Breast epithelium (tissue), 4 donors: ENCODE data around the gene CRP. TPM values are rescaled to one million over a fixed set of nuclear protein-coding genes. Genes with fewer than 3 reads are reported as not detected.
"Not testable (repeated sequence)": the region's sequence is repeated elsewhere in the genome, so short reads cannot be mapped to it uniquely, and the experiment has no call there.

ENCODE experiments used
- DNase-seq, 2 donors: peaks; one replicate each; pipeline ENCODE4 v3.0.0-alpha.2; 2019; ENCODE audit warnings: low spot score in 2 of 2
- H3K27ac ChIP-seq, 2 donors: fragments of 200-600 bp; sonication (generic) in 1 of 2; one replicate each; pipeline ENCODE4 v1.5.1; 2016 to 2019; ENCODE audit warnings: mild to moderate bottlenecking in 1 of 2
- H3K27me3 ChIP-seq, 2 donors: fragments of 200-600 bp; sonication (generic) in 1 of 2; one replicate each; pipeline versions ENCODE4 v1.5.1 to v1.6.0; 2017 to 2019; ENCODE audit warnings: control low read depth in 1 of 2, mild to moderate bottlenecking in 1 of 2
- H3K36me3 ChIP-seq: fragments of 200-600 bp; one replicate; pipeline ENCODE4 v1.5.1; 2019
- H3K4me1 ChIP-seq, 2 donors: fragments of 200-600 bp; sonication (generic); one replicate each; pipeline ENCODE4 v1.5.1; 2016 to 2019; ENCODE audit warnings: control low read depth in 1 of 2
- H3K4me3 ChIP-seq, 3 donors: fragments of 200-600 bp; sonication (generic); 1 replicate in 2 of 3; 2 replicates in 1 of 3; pipeline ENCODE4 v1.5.1; 2016 to 2019; ENCODE audit warnings: mild to moderate bottlenecking in 3 of 3, moderate library complexity in 2 of 3
- H3K9me3 ChIP-seq, 2 donors: fragments of 200-600 bp; sonication (generic) in 1 of 2; one replicate each; pipeline ENCODE4 v1.5.1; 2016 to 2019; ENCODE audit warnings: control low read depth in 1 of 2
- POLR2A ChIP-seq: fragments of 450-650 bp; IDR thresholded peaks from one replicate; pipeline ENCODE4 v1.6.1; 2016; ENCODE audit warnings: antibody characterized with exemption, mild to moderate bottlenecking, moderate library complexity
- POLR2AphosphoS5 ChIP-seq, 3 donors: sonication (generic); formaldehyde crosslinking; IDR thresholded peaks; one replicate each; pipeline ENCODE4 v1.6.1; 2017; ENCODE audit warnings: antibody characterized with exemption in 3 of 3
- intact Hi-C: fragments of 100-400 bp; cut with DNase I; formaldehyde crosslinking; loops from one replicate; pipeline ENCODE4 v1.15.1; 2023; ENCODE audit warnings: low total_unique reads
- total RNA-seq, 3 donors: library from RNA; depleted of rRNA; stranded (reverse); fragments of >200 nt; gene quantifications; one replicate each; pipeline ENCODE4 v1.1.0, GENCODE V29; 2016
- TF ChIP-seq, protein P1 (sequence below), 3 donors: fragments of 450-650 bp; IDR thresholded peaks; one replicate each; pipeline ENCODE4 v1.5.1; 2016 to 2017; ENCODE audit warnings: antibody characterized with exemption in 3 of 3, mild to moderate bottlenecking in 3 of 3, moderate library complexity in 3 of 3

Gene CRP
- total RNA-seq, 3 donors from 2014 or later = 0.33 to 0.48 TPM; not detected in 1

DNA sequence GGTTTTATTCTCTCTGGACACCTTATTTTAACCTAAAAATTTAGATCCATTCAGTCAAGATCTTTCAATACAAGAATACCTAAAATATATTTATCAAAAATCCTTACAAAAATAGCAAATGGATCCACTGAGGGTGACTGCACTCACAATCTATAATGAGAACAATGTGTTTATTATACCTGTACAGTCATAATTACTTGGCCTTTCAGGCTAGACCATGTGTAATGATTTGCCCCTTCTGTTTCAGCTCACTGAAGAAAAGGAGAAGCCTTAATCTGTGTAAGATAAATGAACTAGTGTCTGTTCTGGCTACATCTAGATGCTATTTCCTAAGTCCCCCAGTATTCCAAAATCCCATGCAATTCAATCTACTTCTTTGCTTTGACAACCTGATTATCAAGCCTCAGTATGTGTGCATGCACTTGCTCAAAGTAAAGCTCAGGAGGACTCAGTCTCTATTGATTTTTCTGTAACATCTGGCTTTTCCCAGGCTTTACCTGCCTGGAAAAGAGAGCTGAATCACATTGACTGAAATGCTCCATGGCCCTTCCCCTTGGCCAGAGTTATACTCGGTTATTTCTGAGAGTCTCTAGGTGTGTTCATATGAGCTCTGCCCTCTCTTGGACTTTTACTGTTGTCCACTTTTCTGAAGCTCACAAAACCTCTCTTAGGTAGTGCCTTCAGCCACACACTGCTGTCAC lies 27.6 kb downstream of the CRP start:
- Histone ChIP-seq H3K9me3 (peaks cover 0 to 3% of the 10 kb centered on the region in 2 donors), H3K27me3 (no peaks in the 10 kb centered on the region), H3K4me3 (no peak overlapping the region), H3K27ac (no peak overlapping the region), H3K36me3 (no peaks in the 10 kb centered on the region), H3K4me1 (no peaks in the 10 kb centered on the region)
- no peak for DNase-seq
- TF ChIP-seq, protein P1, sequence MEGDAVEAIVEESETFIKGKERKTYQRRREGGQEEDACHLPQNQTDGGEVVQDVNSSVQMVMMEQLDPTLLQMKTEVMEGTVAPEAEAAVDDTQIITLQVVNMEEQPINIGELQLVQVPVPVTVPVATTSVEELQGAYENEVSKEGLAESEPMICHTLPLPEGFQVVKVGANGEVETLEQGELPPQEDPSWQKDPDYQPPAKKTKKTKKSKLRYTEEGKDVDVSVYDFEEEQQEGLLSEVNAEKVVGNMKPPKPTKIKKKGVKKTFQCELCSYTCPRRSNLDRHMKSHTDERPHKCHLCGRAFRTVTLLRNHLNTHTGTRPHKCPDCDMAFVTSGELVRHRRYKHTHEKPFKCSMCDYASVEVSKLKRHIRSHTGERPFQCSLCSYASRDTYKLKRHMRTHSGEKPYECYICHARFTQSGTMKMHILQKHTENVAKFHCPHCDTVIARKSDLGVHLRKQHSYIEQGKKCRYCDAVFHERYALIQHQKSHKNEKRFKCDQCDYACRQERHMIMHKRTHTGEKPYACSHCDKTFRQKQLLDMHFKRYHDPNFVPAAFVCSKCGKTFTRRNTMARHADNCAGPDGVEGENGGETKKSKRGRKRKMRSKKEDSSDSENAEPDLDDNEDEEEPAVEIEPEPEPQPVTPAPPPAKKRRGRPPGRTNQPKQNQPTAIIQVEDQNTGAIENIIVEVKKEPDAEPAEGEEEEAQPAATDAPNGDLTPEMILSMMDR (IDR thresholded peaks at IDR 0.05) = no peak
- TF ChIP-seq POLR2A (no peak), POLR2AphosphoS5 (IDR thresholded peaks at IDR 0.05) (no peak)
- intact Hi-C loops = no loop called here

DNA sequence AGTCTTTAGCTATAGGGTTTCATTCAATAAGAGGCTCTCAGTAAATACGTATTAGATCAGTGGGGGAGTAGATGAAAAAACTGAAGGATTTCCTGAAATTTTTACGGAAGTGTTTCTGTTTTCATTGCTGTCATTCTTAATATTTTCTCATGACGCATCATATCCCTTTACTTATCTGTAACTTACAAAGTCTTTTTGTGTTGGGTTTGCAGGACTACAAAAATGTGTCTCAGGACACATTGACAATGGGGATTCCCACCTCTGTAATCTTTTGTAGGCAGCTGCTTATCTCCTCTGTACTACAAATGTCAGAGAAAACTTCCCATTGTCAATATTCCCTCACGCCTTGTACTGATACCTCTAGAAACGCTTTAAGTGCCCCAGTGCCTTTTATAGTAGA lies 35.5 kb downstream of the CRP start:
- Histone ChIP-seq H3K9me3 (peaks cover 0 to 4% of the 10 kb centered on the region in 2 donors), H3K4me1 (no peaks in the 10 kb centered on the region), H3K36me3 (no peaks in the 10 kb centered on the region), H3K4me3 (no peak overlapping the region), H3K27ac (no peak overlapping the region), H3K27me3 (no peaks in the 10 kb centered on the region)
- intact Hi-C loops = no loop called here
- TF ChIP-seq POLR2A = no peak
- no peak for TF ChIP-seq POLR2AphosphoS5 (IDR thresholded peaks at IDR 0.05)
- TF ChIP-seq, protein P1 (IDR thresholded peaks at IDR 0.05) = no peak
- DNase-seq = no peak

DNA sequence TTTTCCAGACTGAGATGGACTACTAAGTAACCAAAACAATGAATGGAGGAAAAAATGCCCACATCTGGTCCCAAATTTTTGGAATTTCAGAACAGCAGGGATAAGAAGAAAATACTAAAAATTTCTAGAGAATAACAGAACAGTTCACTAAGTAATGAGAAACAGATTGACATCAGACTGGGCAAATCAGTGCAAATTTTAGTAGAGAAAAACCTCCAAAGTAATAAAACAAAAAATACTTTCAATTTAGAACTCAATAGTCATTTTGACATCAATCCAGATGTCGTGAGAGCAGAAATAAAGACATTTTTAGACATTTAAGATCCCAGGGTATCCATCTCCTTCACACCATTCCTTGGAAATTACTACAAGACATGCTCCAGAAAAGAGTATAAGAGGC lies 39.3 kb downstream of the CRP start:
- Histone ChIP-seq H3K9me3 (no peaks in the 10 kb centered on the region), H3K4me1 (no peaks in the 10 kb centered on the region), H3K27me3 (no peaks in the 10 kb centered on the region), H3K36me3 (no peaks in the 10 kb centered on the region), H3K4me3 (no peak overlapping the region), H3K27ac (no peak overlapping the region)
- TF ChIP-seq, protein P1 (IDR thresholded peaks at IDR 0.05) = no peak
- TF ChIP-seq POLR2AphosphoS5 (IDR thresholded peaks at IDR 0.05) (no peak), POLR2A (no peak)
- intact Hi-C loops = no loop called here
- DNase-seq = no peak

DNA sequence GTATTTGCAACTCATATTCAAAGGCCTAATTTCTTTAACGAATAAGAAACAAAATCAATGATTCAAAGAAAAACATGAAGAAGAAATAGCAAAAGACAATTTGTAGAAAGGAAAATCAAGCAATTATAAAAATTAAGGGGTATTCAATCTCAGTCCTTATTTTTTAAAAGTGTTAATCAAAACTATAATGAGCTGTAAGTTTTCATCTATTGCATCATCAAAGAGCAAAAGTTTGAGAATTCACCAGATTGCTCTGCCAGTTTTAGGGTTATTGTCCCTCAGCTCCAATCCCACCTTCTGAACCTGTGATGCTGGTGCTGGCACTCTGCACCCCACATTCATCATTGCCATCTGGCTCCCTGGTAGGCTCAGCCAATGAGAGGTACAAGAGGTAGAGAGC lies 42.0 kb downstream of the CRP start:
- intact Hi-C loops, H3K27me3 ChIP-seq, H3K36me3 ChIP-seq, H3K9me3 ChIP-seq, H3K27ac ChIP-seq, H3K4me3 ChIP-seq, H3K4me1 ChIP-seq, DNase-seq: not testable (repeated sequence)

DNA sequence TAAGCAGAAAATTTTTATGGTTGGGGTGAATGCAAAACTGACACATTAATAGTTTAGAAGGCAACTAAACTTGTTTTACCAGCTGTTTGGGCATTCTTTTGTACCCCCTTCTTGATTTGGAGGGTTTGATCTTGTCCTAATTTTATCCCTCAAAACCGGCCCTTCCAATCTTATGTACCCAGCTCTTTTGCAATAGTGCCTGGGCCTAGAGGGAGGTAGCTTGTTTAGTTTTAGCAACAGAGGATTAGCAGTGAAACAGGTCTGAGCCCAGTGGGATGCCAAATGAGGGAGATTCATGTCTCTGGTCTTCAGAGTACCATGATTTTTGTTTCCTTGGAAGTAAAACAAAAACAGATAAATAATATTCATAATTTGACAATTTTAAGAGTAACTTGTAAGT lies 45.1 kb downstream of the CRP start:
- intact Hi-C loops = no loop called here
- TF ChIP-seq POLR2A (no peak), POLR2AphosphoS5 (IDR thresholded peaks at IDR 0.05) (no peak)
- TF ChIP-seq, protein P1 (IDR thresholded peaks at IDR 0.05) = no peak
- Histone ChIP-seq H3K27ac (no peak overlapping the region), H3K9me3 (no peaks in the 10 kb centered on the region), H3K4me1 (no peaks in the 10 kb centered on the region), H3K27me3 (no peaks in the 10 kb centered on the region), H3K36me3 (no peaks in the 10 kb centered on the region), H3K4me3 (no peak overlapping the region)
- DNase-seq = no peak
